Raji (cell line): ENCODE measurements around the gene NELL2.

Source experiments
- POLR2A ChIP-seq: IDR thresholded peaks from 2 replicates; pipeline ENCODE4 v1.6.1; 2011; ENCODE audit warnings: low read depth, low read length, control low read depth; ENCODE audit not compliant: insufficient read depth

The NELL2 gene

DNA sequence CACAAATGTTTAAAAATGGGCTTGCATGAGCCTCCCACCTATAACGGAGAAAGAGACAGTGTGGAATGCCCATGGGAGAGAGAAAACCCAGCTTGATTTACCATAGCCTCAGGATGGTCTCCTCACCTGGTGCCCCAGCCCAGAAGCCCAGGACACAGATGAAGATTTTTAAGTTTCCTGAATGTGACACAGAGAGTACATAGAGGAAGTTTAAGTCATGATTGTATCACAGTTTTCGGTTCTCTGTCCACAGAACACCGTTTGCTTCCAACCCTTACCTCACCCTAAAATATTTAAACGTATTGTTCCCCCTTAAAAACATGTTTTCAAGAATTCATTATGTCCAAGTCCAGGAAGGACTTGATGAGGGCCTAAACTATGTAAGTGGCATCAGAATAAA is 56.2 kb downstream of the NELL2 start:
- no peak for TF ChIP-seq POLR2A

GRCh38 chr12:44817687-44818086 is 58.4 kb downstream of the NELL2 start:
- no peak for TF ChIP-seq POLR2A

- TF ChIP-seq POLR2A = no peak
These were observed 59.6 kb downstream of the NELL2 start for GRCh38 chr12:44816446-44817017.

- TF ChIP-seq POLR2A = no peak
These were observed 64.1 kb downstream of the NELL2 start for GRCh38 chr12:44812062-44812461.

DNA sequence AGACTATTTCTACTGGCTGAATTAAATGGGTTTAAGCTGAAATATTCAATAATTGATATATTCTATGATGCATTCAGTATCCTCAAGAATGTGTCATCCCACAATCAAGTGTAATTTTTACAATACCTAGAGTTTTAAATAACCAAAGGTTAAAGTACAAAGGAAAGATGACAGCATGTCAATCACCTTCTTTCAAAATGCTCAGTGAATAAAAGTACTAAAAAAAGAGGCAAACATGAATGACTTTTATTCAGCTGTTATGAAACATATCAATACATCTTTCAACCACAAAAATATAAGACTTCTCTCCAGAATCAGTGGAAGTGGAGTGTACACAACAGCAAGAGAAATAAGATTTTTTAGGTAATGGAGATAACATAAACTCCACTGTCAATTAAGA is 72.0 kb downstream of the NELL2 start:
- no peak for TF ChIP-seq POLR2A

DNA sequence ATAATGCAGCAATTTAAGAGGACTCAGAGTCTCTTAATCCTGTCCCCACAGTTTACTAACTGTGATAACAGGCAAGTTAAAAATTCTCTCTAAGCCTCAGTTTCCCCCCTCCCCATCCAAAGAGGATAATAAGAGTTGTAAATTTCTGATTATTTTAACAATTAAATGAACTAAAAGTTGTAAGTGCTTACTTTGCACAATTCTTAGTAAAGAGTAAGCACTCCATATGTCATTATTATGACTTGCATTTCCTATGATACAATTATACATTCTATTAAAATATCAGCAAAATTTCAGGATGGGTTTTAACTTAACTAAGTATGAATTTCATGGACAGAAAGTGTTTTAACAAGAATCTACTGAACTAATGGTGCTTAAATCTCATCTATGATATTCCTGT is 80.1 kb downstream of the NELL2 start:
- TF ChIP-seq POLR2A = no peak

GRCh38 chr12:44788731-44789130 is 87.4 kb downstream of the NELL2 start:
- no peak for TF ChIP-seq POLR2A

DNA sequence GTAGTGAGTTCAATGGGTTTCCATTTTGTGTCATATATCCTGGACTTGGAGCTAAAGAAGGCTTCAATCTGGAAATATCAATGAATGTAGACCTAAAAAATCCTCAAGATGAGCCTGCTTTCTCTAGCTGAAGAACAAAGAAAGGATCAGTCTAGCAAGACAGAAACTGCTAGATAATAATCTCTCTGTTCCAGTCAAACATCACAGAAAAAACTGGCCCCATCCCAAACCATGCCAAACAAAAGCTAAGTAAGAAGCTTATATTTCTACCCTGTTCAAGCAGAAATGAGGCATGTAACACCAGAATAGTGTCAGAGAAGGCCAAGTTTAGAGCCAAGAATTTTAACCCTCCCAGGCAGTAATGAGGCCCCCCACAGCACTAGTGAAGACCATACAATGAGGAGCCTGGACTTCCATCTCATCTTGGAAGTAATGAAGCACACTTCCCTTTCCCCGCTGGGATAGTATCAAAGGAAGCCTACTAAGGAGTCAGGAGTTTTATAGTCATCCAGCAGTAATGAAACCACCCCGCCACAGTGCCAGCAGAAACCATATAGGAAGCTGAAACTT is 95.8 kb downstream of the NELL2 start:
- no peak for TF ChIP-seq POLR2A

DNA sequence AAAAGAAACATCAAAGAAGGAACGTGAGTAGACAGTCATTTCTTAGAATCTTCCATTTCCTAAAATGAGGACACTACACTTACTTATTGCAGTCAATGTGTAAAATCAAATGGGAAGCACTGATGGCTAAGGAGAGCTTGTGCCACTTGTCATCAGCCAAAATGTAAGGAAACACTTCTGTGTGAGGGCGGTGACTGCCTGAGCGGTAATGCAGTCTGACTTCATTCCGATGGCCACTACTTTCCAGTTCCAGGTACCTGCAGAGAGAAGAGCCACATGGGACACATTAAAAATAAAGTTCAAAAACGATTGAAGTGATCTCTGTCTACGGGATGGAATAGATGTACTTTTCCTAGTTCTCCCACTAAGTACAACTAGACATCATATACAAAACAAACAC is 96.3 kb downstream of the NELL2 start:
- TF ChIP-seq POLR2A = no peak

DNA sequence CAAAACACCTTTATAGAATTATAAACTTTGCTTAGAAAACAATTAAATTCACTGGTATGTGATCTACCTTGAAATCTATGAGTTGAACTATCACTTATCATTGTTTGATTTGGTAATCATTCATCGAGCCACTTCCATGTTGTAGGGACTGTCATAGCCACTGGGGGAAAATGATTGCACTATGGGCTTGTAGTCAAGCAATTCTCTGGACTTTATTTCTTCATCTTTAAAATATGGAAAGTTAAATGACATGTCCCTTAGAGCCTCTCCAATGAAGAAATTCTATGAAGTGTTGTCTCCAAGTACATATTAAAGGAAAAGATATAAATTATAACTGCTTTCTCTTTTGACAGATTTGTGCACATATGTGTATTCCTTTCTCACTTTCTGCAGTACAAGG is 97.3 kb downstream of the NELL2 start:
- no peak for TF ChIP-seq POLR2A

- TF ChIP-seq POLR2A = no peak
These were observed 99.1 kb downstream of the NELL2 start for GRCh38 chr12:44777044-44777443.

GRCh38 chr12:44775901-44776300 is 100.2 kb downstream of the NELL2 start:
- no peak for TF ChIP-seq POLR2A

DNA sequence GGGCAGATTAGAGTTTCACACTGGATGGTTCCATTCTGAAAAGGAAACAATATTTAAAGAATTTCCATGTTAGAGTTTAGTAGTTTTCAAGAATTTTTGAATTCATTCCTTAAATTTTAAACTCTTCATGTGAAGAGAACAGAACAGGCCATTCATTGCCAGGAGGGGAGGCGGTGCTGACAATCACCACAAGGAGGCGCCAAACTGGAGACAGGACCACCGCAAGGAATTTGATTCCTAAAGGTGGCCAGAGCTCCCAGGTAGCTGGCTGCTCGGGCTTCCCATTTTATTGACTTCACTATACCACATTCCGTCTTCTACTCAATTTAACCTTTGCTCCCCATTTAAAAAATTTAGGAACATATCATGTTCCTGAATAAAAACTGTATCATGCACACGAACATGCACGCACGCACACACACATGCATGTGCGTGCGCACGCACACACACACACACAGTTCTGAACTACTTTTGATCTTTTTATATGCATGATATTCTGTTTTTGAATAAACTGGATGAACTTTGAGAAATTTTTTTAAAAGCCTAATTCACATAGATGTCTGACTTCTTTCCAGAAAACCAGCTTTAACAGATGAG is 101.2 kb downstream of the NELL2 start:
- no peak for TF ChIP-seq POLR2A

DNA sequence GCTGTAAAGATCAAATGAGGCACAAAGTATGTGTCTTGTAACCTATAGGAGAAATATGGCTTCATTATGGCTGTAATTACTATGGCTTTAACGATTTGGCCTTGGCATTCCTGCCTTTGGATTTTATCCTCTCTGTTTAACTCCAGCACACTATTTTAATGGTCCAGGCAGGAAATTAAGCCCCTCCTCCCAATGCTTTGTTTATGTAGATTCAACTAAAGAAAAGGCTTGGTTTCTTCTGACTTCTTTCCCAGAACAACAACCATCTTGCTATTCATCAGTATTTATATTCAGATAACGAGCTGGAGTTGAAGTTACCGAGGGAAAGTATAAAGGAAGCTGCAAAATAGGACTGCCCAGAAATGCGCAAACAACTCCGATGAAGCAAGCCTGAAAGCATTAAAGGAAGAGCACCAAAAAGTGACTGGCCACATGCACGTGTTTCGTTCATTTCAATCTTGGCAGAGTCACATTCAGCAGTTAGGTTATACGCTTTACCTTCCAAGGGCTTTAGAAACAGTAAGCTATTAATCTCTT is 104.6 kb downstream of the NELL2 start:
- TF ChIP-seq POLR2A = no peak

GRCh38 chr12:44765796-44766195 is 110.3 kb downstream of the NELL2 start:
- no peak for TF ChIP-seq POLR2A

DNA sequence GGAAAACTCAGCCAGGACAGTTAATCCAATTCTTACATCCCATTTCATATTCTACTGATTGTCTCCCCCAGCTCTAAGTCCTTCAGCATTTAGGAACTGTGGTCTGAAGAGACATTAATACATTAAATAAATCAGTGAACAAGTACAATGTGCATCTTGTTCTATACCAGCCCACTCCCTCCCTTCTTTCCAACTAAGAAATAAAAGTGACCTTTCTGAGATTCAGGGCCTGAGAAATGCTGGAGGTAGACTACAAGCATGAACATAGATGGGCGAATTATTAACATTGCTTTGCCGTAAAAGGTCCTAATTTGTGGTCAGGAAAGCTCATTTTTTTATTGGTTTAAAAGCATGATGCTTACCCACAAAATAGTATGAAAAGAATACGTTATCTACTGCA is 113.1 kb downstream of the NELL2 start:
- TF ChIP-seq POLR2A = no peak

DNA sequence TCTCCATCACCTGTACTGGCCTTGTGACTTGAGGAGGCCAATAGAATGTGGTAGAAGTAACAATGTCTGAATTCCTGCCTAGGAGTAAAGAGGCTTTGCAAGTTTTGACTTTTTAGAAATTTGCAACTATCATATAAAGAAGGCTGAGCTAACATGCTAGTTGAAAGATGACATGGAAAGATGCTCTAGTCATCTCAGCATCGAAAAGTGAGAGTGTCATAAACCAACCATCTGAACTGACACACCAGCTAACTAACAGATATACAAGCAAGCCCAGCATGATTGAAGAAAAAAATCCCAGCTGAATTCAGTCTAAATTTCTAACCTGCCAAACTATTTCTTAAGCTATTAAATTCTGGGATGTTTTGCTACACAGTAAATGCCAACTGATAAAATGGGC is 116.8 kb downstream of the NELL2 start:
- no peak for TF ChIP-seq POLR2A

- no peak for TF ChIP-seq POLR2A
These were observed 125.6 kb downstream of the NELL2 start for GRCh38 chr12:44750468-44750867.

DNA sequence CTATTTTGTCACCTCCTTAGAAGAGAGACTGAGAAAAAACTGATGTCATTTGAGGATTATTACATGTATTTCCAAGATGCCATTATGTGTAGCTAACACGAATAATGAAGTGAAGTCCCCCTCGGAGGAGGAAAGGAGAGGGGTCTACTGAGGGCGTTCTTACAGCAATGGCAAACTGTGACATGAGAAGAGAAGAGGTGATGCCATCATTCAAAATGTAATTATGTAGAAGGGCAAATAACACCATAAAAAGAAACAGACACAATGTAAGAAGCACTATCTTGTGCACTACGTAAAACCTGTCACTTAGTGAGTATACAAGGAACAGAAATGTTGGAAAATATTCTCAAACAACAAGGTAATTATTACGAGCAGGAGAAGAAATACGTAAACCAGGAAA is 126.5 kb downstream of the NELL2 start:
- TF ChIP-seq POLR2A = no peak
